ENCODE results near the gene RGS10.
"Not testable (repeated sequence)": the region's sequence is repeated elsewhere in the genome, so short reads cannot be mapped to it uniquely, and the experiment has no call there.

Gene RGS10

DNA sequence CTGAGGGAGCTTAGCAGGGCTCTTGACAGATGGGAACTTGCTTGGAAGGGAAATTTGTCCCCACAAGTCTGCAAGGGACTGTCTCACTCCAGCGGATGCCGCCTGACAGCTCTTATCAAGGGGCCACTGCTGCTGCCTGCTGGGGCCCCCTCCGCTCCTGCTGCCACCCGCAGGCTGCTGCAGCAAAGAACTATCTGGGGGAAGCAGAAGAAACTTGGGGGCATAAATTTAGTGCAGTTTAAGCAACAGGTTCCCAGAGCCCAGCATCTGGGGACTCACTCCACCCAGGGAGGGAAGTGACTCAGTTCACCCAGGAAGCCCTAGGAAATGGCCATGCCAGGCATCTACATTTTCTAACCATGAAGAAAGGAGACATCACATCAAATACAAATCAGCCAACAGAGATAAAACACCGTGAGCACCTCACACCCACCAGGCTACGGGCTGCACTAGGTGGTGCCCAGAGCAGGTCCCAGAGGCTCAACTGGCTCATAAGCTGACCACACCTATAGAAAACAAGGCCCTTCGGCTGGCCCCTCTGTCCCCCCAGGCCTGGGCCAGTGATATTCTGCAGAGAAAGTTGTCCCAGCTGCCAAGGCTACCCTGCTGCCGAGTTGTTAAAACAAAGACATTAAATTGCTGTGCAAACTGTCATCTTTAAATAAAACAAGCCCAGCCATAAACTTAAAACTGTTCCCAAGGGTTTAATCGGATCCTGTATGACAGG lies 3.7 kb downstream of the RGS10 start:
- no peak for DNase-seq

DNA sequence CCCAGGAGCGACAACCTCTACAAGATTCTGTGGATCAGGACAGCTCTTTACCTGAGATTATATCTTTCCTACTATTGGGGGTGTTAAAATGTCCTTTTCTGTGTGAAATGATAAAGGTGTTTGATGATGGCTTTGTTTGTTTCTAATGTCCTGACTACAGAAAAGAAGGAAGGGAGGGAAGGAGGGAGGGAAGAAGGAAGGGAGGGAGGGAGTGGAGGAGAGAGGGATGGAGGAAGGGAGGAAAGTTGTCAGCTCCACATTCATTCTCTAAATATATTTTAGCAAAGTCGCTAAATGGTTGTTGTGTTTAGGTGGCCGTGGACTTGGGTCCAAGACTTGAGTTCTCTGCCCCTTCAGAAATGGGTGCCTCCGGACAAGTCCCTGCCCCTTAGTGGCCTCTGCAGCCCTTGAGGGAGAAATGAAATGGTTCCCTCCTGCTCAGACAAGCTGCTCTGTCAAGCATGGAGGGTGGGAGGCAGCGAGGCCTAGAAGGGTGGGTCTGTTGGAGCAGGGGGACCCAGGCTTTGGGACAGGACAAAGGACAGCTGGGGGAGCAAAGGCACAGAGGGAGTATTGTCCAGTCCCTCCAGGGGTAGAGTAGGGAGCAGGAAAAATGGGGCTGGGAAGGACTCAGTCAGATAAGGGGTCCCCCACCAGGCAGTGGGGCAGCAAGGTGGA lies 4.4 kb downstream of the RGS10 start:
- no peak for DNase-seq

DNA sequence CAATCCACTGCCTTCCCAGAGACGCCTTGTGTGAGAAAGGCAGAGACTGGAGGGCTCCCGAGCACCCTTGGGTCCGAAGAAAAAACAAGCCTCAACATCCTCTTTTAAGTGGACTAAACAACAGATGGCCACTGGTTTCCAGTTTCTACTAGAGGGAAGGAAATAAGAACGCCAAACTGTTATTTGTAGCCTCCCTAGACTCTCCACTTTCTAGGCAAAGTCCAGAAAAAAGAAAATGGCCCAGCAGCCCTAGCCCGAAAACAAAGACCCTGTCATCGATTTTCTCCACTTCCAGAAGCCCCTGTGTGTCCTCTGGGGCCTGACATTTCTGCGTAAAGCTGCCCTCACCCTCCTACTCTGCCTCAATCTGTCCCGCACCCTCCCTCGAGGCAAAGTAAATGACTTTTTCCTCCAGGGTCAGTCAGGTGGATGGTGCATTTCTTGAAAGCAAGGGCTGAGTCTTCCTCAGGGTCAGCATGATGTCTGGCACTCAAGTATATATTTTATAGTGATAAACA lies 6.0 kb downstream of the RGS10 start:
- DNase-seq = no peak

DNA sequence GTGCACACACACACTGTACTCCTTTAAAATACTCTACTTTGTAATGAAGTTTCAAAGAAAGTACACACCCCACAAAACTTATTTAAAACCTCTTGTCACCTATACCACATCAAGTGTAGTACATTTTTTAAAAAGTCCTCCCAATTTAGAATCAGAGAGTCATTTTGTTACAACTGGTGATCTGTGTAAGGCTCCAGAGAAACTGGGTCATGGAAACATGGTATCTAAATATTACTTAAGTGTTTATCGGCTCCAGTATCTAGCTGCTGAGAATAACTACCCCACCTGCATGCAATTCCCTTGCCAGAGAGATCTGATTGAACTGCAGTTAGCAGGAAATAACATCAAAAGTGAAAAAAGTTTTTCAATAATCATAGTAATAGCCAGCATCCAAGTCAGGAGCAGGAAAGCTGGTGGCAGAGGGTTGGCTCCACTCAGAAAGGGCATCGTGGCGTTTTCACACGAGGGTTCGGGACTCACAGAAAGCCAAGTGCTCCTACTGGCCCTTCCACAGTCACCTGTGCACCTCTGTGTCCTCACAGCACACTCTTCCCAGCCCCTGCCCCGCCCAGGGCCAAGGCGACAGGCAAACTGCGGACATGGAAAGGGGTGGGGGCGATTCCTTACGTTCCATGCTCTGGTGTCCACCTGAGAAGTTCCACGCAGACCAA lies 6.5 kb downstream of the RGS10 start:
- no peak for DNase-seq

DNA sequence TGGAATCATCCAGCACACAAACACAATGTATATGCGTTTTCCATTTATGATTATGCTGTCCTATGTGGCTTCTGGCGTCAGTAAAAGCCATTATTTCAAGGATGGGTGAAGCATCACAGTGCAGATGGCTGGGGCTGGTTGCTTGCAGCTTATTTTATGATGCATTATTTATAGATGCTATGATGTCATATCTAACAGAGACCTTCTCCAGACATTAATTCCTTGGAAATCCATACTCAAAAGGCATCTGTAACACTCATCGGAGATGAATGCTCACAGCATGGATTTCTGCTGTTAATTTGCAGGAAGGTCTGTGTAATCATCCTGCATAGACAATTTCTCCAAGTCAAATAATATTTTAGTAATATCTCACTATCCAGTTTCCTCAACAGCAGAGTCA lies 7.2 kb downstream of the RGS10 start:
- DNase-seq = no peak

DNA sequence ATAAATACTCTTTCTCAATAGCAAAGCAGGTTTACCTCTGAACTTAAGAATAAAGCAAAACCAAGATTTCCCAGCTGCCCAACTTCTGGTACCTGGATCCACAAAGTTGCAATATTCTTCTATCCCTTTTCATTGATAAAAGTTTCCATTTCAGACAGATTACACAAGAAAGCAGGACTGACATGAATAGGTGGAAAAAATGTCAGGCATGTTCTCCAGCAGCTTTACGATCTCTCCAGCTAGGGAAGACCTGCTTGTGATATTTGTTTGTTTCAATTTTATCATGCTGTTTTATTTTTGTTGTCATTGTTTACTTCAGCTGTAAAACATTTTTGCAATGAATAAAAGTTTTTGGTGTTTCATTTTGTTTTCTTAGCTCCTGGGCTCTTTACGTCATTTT lies 9.0 kb downstream of the RGS10 start:
- no peak for DNase-seq

DNA sequence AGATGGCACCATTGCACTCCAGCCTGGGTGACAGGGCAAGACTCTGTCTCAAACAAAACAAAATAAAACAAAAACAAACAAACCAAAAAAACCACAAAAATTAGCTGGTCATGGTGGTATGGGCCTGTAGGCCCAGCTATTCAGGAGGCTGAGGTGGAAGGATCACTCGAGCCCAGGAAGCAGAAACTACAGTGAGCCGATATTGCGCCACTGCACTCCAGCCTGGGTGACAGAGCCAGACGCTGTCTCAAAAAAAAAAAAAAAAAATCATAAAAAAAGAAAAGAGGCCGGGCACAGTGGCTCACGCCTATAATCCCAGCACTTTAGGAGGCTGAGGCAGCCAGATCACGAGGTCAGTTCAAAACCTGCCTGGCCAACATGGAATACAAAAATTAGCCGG lies 9.7 kb downstream of the RGS10 start:
- DNase-seq = not testable (repeated sequence)

DNA sequence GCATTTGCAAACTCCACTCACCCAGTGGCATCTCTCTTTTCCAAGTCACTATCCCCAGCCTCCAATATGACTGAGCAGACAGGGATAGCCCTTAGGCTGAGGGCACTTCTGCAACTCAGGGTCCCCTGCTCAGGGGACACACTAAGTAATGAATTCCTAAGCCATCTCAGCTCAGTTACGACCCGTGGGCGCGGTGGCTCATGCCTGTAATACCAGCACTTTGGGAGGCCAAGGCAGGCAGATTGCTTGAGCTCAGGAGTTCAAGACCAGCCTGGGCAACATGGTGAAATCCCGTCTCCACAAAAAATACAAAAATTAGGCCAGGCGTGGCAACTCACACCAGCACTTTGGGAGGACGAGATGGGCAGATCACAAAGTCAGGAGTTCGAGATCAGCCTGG lies 10.3 kb downstream of the RGS10 start:
- not testable (repeated sequence) for DNase-seq

DNA sequence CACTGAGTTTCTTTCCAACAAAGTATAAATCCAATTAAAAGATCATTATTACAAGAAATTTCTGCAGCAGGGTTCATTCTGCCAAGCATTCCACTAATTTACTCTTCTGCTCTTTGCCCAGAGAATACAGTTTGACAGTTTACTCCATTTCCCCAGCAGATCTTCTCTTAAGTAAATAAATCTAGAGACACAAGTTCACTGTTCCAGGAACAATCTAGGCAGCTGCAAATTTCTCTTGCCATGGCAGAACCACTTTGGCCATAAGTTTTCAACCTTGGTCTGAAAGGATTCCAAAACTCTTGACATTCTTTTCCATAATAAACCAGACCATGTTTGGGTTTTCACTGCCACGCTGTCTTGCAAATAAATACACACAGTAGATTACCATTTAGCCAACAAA lies 11.5 kb downstream of the RGS10 start:
- DNase-seq = no peak

DNA sequence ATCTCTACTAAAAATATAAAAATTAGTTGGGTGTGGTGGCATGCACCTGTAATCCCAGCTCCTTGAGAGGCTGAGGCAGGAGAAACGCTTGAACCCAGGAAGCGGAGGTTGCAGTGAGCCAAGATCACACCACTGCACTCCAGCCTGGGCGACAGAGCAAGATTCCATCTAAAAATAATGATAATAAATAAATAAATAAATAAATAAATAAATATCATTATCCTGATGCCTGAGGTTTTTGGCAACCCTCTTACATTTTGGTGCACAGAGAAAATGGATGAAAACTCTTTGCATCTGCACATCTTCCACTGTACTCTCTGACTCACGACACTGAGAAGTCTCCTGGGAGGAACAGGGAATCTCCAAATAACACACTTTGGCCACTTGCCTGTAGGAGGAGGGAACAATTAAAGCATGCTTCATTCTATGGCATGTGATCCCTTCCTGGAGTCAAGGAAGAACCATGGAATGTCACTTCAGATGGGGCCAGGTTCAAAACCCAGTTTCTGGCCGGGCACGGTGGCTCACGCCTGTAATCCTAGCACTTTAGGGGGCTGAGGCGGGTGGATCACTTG lies 13.8 kb downstream of the RGS10 start:
- DNase-seq = peak; percentile 76

DNA sequence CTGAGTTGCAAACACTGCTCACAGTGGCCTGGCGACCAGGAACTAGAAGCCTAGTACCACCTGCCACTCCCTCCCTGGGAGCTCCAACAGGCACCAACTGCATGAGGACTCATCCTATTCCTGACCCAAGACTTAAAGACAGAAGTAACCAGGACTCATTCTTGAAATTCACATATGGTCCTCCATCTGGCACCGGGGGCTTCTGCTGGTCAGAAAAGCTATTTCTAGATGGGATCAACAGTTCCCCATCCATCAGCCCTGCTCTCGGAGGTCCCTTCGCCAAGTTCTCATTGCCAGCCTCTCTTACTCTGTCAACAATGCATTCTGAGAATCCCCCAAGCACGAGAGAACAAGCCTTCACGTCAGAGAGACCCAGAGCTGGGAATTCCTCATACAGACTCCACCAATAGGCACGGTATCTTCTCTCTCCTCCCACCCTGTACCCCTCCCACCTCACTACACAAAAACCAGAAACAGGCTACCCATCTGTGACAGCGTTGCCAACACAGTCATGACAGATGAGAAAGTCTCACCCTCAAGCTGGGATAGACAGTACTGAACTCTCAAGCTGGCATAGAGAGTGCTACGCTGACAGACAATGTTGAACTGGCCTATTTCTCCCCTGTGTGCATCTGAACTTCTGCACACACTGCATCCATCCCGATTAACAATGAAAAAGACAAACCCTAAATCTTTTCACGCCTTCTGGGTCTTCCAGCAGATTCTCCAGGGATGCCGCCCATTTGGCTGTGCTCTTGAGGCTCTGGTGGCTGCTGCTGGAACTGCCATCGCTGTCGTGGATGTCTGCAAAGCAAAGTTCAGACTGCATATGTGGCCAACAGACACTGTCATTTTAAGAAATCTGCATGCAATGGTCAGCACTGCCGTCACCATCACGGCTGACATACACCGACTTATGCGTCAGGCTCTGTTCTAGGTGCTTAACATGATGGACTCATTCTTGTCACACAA lies 15.6 kb downstream of the RGS10 start:
- no peak for DNase-seq

DNA sequence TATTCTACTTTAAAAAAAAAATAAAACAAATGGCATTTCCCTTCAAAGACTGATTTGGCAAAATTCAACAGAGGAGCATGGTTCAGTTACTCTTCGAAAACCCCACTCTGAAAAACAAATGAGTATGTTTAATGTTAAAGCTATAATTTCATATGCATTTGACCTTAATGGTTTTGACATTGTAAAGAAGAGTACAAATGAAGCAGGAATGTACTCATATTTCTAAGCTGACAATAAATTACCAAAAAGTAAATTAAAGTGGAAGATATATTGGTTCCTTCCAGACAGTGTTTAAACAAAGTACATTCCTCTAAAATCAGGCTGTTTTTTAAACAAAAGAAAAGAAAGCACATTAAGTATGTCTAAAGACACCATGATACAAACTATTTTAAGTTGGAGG lies 16.4 kb downstream of the RGS10 start:
- no peak for DNase-seq

DNA sequence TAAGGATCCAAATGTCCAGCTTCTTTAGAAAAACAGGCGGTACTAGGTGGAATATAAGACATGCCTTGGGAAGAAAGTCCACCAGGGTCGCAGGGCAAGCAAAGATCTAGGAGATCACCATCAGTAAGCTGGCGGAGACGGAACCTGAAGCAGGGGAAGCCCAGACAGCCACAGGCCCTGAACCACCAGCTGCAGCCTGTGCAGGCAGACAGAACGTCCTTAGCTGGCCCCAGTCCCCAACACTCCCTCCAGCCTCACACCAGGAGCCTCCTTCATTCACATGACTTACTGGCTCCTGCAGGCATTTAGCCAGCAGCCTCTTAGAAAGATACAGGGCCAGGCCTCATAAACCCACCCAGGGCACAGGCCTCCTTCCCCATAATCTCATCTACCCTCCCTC lies 17.4 kb downstream of the RGS10 start:
- DNase-seq = no peak

DNA sequence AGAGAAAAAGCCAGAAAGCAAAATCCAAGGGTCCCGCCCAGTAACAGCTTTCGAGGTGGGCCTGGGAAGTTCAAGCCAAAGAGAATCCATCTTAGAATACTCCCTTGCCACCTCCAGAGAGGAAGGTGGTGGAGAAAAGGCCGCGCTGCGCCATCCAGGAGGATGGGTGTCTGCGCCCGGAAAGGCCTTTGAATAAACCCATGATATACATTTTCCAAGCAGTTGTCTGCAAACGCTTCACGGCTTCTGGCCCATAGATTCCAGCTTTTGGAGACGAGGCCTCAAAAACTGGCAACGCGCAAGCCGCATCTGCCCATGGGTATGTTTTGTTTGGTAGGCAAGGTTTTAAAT lies 17.8 kb downstream of the RGS10 start:
- no peak for DNase-seq

DNA sequence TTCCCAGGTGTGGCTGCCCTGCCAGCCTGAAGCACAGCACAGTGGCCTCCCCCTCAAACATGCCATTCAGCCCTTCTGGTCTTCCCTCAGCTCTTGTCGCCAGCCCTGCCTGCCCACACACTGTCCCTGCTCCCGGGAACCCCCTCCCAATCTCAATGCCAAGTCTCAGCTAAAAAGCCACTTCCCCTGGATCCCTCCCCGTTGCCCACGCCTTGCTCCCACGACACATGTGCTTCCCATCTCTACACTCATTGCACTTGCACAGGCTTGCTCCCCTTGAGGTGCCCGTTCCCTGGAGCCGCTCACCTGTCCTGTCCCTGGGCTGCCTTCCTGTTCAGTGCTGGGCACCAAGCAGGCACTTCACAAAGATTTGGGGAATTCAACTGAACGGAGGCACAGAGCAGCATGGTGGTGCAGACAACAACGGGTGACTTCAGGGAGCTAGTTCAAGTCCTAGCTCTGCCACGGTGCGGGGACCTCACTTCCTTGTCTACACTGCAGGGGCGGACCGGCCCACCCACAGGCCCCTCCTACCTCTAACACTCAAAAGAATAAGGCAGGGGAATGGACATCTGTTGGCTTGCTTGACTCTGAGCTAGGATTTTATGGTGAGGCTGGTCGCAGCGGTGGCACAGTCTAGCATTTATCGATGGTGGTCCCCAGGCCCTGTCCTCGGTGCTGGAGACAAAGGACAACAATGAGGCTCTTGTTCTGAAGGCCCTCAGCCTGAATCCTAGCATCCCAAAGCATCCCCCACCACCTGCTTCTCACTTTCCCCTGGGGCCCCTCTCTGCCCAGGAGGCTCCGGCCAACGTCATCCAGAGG lies 18.4 kb downstream of the RGS10 start:
- no peak for DNase-seq

DNA sequence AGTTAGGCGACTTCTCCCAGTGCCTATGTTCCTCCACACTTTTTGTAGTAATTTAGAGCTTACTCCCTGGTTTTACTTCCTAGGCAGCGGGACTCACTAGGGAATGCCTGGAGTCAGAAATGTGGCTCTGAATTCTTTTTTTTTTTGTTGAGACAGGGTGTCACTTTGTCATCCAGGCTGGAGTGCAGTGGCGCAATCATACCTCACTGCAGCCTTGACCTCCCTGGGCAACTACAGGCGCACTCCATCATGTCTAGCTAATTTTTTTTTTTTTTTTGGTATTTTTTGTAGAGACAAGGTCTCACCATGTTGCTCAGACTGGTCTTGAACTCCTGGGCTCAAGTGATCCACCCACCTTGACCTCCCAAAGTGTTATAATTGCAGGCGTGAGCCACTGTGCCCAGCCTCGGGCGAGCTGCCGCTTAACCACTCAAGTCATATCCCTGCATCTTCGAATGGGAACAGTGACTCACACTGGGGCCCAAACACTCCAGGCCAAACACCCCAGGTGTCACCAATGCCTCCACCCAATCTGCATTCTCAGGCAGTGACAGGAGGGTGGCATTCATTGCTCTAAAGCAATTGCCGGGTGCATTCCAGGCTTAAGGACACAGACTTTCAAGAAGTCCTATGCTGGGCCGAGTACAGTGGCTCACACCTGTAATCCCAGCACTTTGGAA lies 19.6 kb downstream of the RGS10 start:
- no peak for DNase-seq

DNA sequence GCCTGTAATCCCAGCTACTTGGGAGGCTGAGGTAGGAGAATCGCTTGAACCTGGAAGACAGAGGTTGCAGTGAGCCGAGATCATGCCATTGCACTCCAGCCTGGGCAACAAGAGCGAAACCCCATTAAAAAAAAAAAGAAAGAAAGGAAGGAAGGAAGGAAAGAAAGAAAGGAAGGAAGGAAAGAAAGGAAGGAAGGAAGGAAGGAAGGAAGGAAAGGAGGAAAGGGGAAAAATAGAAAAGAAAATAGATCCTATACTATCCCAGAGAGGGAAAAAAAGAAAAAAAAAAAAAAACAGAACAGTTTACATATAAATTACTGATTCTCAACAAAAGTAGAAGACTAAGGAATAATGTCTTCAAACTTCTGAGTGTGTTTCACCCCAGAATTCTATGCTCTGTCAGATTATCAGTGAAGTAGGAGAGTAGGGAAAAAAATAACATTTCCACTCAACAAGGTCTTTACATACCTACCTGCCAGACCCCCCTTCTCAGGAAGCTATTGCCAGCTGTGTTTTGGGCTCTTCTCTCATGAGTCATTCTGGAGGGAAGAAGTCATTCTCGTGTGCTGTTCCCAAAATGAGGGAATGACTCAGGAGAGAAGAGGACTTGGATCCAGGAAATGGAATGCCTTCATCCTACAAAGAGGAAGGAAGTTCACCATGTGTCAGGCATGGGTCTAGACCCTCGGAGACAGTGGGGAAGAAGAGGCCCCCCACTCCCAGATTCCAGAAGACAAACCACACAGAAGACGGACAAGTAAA lies 20.9 kb downstream of the RGS10 start:
- no peak for DNase-seq

DNA sequence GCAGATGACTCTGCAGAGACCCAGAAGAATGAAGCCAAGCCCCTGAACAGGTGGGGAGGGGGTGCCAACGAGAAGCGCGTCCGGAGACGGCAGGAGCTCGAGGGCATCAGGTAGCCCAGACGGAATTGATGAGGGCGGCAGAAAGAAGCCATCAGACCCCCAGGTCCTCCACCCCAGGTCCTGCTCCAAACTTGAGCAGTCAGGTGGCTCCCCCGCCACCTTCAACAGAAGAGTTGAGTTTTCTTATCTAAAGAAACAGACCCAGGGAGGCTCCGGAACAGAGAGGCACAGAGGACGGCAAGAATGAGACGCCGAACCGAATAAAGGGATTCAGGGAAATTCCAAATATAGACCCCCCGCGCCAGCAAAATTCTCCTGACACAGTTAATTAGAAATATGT lies 22.2 kb downstream of the RGS10 start:
- no peak for DNase-seq

DNA sequence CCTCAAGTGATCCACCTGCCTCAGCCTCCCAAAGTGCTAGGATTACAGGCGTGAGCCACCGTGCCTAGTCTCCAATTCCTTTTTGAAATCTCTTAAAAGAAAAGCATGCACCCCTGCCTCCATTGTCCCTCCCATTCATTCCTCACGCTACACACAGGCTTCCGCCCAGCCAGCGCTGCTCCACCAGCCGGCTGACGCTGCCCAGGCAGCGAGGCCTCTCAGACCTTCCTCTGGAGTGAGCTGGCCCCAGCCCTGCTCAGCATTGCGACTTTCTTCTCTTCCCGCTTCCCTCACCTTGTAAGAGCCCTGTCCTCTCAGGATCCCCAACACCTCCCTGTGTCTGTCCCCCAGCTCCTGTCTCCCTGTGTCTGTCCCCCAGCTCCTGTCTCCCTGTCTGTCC lies 23.6 kb downstream of the RGS10 start:
- no peak for DNase-seq

DNA sequence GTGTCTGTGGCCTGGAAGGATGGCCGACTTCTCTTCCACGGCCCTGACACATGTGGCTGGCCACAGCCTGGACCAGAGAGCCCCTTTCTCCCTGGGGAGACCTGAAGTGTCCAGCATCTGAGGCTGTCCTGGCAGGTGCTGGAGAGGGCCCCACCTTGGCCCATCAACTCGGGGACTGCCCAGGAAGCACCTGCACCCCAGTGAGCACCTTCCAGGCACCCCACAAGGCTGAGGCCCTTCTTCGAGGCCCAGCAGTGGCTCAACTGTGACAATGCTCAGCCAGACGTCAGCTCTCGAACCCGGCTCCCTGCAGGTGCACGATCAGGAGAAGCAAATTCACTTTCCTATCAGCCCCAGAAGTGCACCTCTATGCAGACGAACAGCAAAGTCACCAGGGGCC lies 24.3 kb downstream of the RGS10 start:
- no peak for DNase-seq

Measured in T1000 (cell line).